Upper lobe of left lung (tissue), 6 donors: ENCODE data around the gene ENOSF1. TPM values are rescaled to one million over a fixed set of nuclear protein-coding genes. Genes with fewer than 3 reads are reported as not detected.

ENCODE experiments used
- ATAC-seq, 2 donors: fragments of 200-7000 bp; cut with Tn5 transposase; one replicate each; pipeline ENCODE4 v1.9.1; 2022; ENCODE audit warnings: mild to moderate bottlenecking in 2 of 2, moderate library complexity in 2 of 2; ENCODE audit not compliant: low FRiP score in 2 of 2
- DNase-seq, 2 donors: peaks; one replicate each; pipeline ENCODE4 v3.0.0-alpha.2; 2019 to 2020
- H3K27ac ChIP-seq, 4 donors: fragments of 200-600 bp; sonication (generic); one replicate each; pipeline ENCODE4 v1.5.1; 2016 to 2019
- H3K27me3 ChIP-seq, 4 donors: fragments of 200-600 bp; sonication (generic); one replicate each; pipeline ENCODE4 v1.5.1; 2017 to 2019
- H3K36me3 ChIP-seq, 4 donors: fragments of 200-600 bp; sonication (generic); one replicate each; pipeline ENCODE4 v1.5.1; 2016 to 2019
- H3K4me1 ChIP-seq, 4 donors: fragments of 200-600 bp; sonication (generic); one replicate each; pipeline ENCODE4 v1.5.1; 2018 to 2019
- H3K4me3 ChIP-seq, 4 donors: fragments of 200-600 bp; sonication (generic); one replicate each; pipeline ENCODE4 v1.5.1; 2017 to 2019; ENCODE audit warnings: mild to moderate bottlenecking in 2 of 4, moderate library complexity in 1 of 4
- H3K9me3 ChIP-seq, 4 donors: fragments of 200-600 bp; sonication (generic); one replicate each; pipeline ENCODE4 v1.5.1; 2018 to 2019
- EP300 ChIP-seq, 4 donors: sonication (generic); formaldehyde crosslinking; IDR thresholded peaks; one replicate each; pipeline ENCODE4 v1.5.1; 2017; ENCODE audit warnings: antibody characterized with exemption in 4 of 4, control low read depth in 2 of 4
- POLR2A ChIP-seq, 4 donors: fragments of 450-650 bp; IDR thresholded peaks; one replicate each; pipeline ENCODE4 v1.5.1; 2016 to 2017; ENCODE audit warnings: antibody characterized with exemption in 4 of 4, mild to moderate bottlenecking in 2 of 4
- POLR2AphosphoS5 ChIP-seq, 2 donors: sonication (generic); formaldehyde crosslinking; IDR thresholded peaks; one replicate each; pipeline ENCODE4 v1.5.1; 2017; ENCODE audit warnings: antibody characterized with exemption in 2 of 2
- WGBS, 2 donors: methylation state at CpG; one replicate each; pipeline ENCODE4 v1.1.5; 2017 to 2018; 5-methylcytosine and 5-hydroxymethylcytosine counted together
- total RNA-seq, 6 donors: library from RNA; depleted of rRNA in 4 of 6; stranded (reverse); fragments of >200 nt in 4 of 6; gene quantifications; one replicate each; pipeline versions ENCODE4 v1.1.0 to v1.2.1, GENCODE V29; 2016 to 2021
- TF ChIP-seq, protein P1 (sequence below), 6 experiments: fragments of 450-650 bp in 4 of 6; fragments of 200-600 bp in 2 of 6; sonication (generic) in 2 of 6; IDR thresholded peaks; one replicate each; pipeline ENCODE4 v1.5.1; 2016 to 2019; ENCODE audit warnings: antibody characterized with exemption in 6 of 6
- donor health status: DM: no; HTN: no; CAD: no; lungs with moderate emphysema.
- donor health status: DM: no; HTN: yes; CAD: no; lungs with severe emphysema.

The ENOSF1 gene
- total RNA-seq, 6 donors from 2014 or later = 66.9 to 296 (median 105) TPM

DNA sequence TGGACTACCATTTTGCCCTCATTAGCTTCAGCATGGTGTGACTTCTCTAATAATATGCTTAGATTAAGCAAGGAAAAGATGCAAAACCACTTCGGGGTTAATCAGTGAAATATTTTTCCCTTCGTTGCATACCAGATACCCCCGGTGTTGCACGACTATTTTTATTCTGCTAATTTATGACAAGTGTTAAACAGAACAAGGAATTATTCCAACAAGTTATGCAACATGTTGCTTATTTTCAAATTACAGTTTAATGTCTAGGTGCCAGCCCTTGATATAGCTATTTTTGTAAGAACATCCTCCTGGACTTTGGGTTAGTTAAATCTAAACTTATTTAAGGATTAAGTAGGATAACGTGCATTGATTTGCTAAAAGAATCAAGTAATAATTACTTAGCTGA, 38.7 kb downstream of the ENOSF1 start:
- Histone ChIP-seq H3K27me3 (no peaks in the 10 kb centered on the region), H3K4me3 (no peak overlapping the region), H3K9me3 (no peaks in the 10 kb centered on the region), H3K4me1 (no peaks in the 10 kb centered on the region), H3K27ac (no peak overlapping the region), H3K36me3 (peaks cover 6 to 85% (median 44%) of the 10 kb centered on the region in 4 donors)
- TF ChIP-seq POLR2A (IDR thresholded peaks at IDR 0.05) = no peak
- no peak for TF ChIP-seq POLR2AphosphoS5 (IDR thresholded peaks at IDR 0.05)
- TF ChIP-seq EP300 (IDR thresholded peaks at IDR 0.05) = no peak
- TF ChIP-seq, protein P1, sequence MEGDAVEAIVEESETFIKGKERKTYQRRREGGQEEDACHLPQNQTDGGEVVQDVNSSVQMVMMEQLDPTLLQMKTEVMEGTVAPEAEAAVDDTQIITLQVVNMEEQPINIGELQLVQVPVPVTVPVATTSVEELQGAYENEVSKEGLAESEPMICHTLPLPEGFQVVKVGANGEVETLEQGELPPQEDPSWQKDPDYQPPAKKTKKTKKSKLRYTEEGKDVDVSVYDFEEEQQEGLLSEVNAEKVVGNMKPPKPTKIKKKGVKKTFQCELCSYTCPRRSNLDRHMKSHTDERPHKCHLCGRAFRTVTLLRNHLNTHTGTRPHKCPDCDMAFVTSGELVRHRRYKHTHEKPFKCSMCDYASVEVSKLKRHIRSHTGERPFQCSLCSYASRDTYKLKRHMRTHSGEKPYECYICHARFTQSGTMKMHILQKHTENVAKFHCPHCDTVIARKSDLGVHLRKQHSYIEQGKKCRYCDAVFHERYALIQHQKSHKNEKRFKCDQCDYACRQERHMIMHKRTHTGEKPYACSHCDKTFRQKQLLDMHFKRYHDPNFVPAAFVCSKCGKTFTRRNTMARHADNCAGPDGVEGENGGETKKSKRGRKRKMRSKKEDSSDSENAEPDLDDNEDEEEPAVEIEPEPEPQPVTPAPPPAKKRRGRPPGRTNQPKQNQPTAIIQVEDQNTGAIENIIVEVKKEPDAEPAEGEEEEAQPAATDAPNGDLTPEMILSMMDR (IDR thresholded peaks at IDR 0.05) = no peak
- WGBS, 2 donors = 63 to 68% methylated on average over 5 of the region's 5 CpGs
- ATAC-seq = no peak
- DNase-seq = no peak

DNA sequence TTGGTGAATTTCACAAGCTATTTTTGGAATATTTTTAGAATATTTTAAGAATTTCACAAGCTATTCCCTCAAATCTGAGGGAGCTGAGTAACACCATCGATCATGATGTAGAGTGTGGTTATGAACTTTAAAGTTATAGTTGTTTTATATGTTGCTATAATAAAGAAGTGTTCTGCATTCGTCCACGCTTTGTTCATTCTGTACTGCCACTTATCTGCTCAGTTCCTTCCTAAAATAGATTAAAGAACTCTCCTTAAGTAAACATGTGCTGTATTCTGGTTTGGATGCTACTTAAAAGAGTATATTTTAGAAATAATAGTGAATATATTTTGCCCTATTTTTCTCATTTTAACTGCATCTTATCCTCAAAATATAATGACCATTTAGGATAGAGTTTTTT, 39.1 kb downstream of the ENOSF1 start:
- no peak for TF ChIP-seq EP300 (IDR thresholded peaks at IDR 0.05)
- TF ChIP-seq, protein P1 (IDR thresholded peaks at IDR 0.05) = no peak
- no peak for TF ChIP-seq POLR2AphosphoS5 (IDR thresholded peaks at IDR 0.05)
- no peak for TF ChIP-seq POLR2A (IDR thresholded peaks at IDR 0.05)
- ATAC-seq = no peak
- 79 to 82% methylated on average over 3 of the region's 3 CpGs for WGBS, 2 donors
- Histone ChIP-seq H3K4me3 (no peak overlapping the region), H3K9me3 (no peaks in the 10 kb centered on the region), H3K36me3 (peaks cover 6 to 81% (median 42%) of the 10 kb centered on the region in 4 donors), H3K4me1 (no peaks in the 10 kb centered on the region), H3K27me3 (no peaks in the 10 kb centered on the region), H3K27ac (no peak overlapping the region)
- no peak for DNase-seq

DNA sequence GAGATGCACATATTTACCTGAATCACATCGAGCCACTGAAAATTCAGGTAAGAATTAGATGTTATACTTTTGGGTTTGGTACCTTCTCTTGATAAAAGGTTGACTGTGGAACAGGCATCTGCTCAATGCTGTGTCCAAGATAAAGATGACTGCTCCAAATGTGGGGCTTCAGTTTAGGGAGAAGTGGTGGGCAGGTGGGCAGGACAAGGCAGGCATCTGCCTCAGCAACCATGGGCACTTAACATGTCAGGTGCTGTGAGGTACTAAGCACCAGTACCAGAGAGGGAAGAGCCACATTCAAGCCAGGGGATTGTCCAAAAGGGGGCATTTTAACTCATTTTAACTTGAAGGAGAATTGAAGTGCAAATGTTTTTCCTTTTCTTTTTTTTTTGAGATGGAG, 41.0 kb downstream of the ENOSF1 start:
- no peak for TF ChIP-seq POLR2AphosphoS5 (IDR thresholded peaks at IDR 0.05)
- no peak for TF ChIP-seq EP300 (IDR thresholded peaks at IDR 0.05)
- TF ChIP-seq, protein P1 (IDR thresholded peaks at IDR 0.05) = no peak
- no peak for TF ChIP-seq POLR2A (IDR thresholded peaks at IDR 0.05)
- H3K27me3 ChIP-seq = no peaks in the 10 kb centered on the region
- H3K36me3 ChIP-seq = peaks cover 0 to 63% (median 26%) of the 10 kb centered on the region in 4 donors
- no peaks in the 10 kb centered on the region for H3K9me3 ChIP-seq
- DNase-seq = no peak
- ATAC-seq = no peak
- WGBS, 2 donors = 86 to 100% methylated on average over 1 of the region's 1 CpG
- no peak overlapping the region for H3K4me3 ChIP-seq
- no peaks in the 10 kb centered on the region for H3K4me1 ChIP-seq
- H3K27ac ChIP-seq = no peak overlapping the region

DNA sequence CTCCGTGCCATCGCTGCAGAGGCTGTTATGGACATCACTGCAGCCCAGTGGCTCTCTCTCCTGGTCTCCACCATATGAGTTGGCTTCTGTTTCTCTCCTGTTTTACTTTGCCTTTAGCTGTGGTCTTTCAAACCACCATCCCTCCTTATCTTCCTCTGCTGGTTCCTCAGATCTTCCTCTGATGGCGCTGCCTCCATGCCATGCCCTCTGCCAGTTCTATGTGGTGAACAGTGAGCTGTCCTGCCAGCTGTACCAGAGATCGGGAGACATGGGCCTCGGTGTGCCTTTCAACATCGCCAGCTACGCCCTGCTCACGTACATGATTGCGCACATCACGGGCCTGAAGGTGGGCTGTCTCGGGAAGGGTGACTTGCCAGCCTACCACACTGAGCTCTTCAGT, 41.9 kb downstream of the ENOSF1 start:
- H3K36me3 ChIP-seq = peaks cover 0 to 56% (median 26%) of the 10 kb centered on the region in 4 donors
- no peak overlapping the region for H3K27ac ChIP-seq
- ATAC-seq (no peak), DNase-seq (no peak)
- no peak overlapping the region for H3K4me3 ChIP-seq
- WGBS, 2 donors = 89 to 97% methylated on average over 11 of the region's 11 CpGs
- no peaks in the 10 kb centered on the region for H3K4me1 ChIP-seq
- no peak for TF ChIP-seq POLR2AphosphoS5 (IDR thresholded peaks at IDR 0.05)
- no peak for TF ChIP-seq POLR2A (IDR thresholded peaks at IDR 0.05)
- TF ChIP-seq, protein P1 (IDR thresholded peaks at IDR 0.05) = no peak
- TF ChIP-seq EP300 (IDR thresholded peaks at IDR 0.05) = no peak
- H3K27me3 ChIP-seq = no peaks in the 10 kb centered on the region
- H3K9me3 ChIP-seq = no peaks in the 10 kb centered on the region

DNA sequence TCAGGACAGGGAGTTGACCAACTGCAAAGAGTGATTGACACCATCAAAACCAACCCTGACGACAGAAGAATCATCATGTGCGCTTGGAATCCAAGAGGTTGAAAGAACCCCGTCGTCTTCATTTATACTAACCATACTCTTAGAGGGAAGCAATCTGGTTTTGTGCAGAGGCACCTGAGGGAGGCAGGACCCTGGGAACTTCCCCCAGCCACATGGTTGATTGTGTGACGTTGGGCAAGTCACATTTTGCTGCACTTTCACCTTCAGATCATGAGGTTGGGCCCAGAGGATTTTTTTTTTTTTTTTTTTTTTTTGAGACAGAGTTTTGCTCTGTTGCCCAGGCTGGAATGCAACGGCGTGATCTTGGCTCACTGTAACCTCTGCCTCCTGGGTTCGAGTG, 43.4 kb downstream of the ENOSF1 start:
- Histone ChIP-seq H3K4me3 (no peak overlapping the region), H3K27ac (no peak overlapping the region), H3K9me3 (no peaks in the 10 kb centered on the region), H3K27me3 (no peaks in the 10 kb centered on the region), H3K36me3 (peaks cover 0 to 43% (median 22%) of the 10 kb centered on the region in 4 donors), H3K4me1 (no peaks in the 10 kb centered on the region)
- TF ChIP-seq, protein P1 (IDR thresholded peaks at IDR 0.05) = no peak
- no peak for TF ChIP-seq POLR2A (IDR thresholded peaks at IDR 0.05)
- no peak for TF ChIP-seq POLR2AphosphoS5 (IDR thresholded peaks at IDR 0.05)
- TF ChIP-seq EP300 (IDR thresholded peaks at IDR 0.05) = no peak
- DNase-seq = no peak
- no peak for ATAC-seq
- WGBS, 2 donors = 91 to 95% methylated on average over 8 of the region's 8 CpGs
